ENCODE results near the gene CCDC69.
A peak's percentile ranks its signal among the peaks of the same experiment; 100 is the strongest.

Gene CCDC69

DNA sequence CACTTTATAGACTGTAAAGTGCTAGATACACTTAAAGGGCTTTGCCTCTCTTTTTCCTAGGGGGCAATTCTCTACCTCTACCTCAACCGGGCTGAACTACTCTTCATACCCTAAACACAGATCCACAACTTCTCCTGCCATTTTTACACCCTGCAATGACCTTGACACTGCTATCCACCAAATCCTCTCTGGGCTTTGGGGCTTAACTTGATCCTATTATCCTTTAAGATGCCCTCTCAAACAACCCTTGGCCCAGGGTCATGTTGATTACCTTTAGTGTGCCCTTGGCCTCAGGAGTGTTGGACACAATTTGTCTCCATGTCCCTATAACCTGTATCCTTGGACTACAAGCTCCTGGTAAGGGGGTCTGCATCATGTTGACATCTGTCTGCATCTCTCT, 85.8 kb downstream of the CCDC69 start:
- no peak for DNase-seq

DNA sequence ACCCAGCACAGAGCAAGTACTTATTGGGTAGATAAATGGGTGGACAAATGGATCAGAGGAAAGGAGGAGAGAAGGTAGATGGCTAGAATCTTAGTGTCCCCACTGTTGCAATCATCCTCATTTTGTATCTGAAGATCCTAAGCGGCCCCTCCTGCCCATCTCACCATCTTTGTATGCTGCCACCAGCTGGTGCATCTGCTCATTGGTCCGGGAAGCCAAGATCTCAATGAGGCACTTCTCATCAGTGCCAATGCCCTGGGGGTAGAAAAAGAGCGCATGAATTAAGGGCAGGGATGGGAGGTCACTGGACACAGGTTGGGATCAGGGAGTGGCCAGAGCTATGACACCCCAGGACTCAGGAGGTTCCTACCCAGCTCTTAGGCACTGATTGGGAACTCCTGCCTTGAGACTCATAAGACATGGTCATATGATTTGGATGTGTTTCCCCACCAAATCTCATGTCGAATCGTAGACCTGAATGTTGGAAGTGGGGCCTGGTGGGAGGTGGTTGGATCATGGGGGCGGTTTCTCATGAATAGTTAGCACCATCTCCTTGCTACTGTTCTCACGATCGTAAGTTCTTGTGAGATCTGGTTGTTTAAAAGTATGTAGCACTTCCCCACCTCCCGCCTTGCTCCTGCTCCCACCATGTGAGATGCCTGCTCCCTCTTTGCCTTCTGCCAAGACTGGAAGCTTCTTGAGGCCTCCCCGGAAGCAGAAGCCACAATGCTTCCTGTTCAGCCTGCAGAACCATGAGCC, 86.6 kb downstream of the CCDC69 start:
- no peak for DNase-seq

DNA sequence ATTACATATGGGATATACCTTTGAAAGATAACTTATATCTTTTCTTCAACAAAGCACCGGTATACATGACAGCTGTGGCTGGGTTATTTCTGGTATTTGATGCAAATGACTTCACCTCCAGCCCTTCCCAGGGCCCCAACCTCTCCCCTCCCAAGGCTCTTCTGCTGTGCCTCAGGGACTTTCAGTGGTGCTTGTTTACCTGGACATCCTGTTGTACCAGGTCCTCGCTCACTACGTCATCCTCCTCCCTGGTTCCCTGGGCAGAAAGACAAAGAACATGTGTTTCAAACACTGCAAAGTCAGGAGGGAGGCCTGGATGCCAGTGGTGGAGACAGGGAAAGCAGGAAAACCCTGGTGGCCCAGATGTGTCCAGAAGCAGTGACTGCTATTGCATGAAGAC, 89.7 kb downstream of the CCDC69 start:
- DNase-seq, result no peak

DNA sequence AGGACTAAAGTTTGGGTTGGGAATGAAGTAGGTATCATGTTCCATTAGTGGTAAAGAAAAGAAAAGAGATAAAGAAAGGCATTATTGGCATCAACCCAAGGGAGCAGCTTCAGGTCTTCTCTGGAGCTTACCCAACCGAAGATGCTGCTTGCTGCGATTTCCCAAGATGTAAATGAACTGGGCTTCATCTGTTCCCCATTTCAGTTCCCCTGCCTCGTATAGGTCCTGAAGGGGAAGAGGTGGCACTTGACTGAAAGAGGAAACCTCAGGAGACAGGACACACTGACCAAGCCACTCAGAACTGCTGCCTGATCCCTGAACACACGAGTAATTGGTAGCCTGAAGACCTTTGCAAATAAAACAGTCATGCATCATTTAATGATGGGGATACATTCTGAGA, 90.9 kb downstream of the CCDC69 start:
- DNase-seq, result peak; percentile 76

Measured in NCI-H2029 (cell line).